Measurements from ENCODE around the gene CTXND1.

DNA sequence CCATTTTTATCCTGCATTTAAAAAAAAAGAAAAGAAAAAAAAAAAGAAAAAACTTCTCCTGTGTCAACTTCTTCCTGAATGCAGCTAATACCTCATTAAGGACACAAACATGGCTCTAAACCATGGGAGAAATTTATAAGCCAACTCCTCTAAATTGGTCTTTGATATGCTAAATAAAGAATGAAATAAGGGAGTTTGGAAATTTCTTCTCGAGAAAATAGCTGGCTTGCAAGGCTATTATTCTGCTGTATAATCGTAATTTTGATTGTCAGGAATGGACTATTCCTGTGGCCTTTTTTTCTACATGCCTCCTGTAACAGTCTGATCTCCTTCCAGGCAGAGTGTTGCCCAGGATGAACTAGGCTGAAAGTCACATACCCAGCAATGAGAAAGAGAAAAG, 20.6 kb downstream of the CTXND1 start:
- TF ChIP-seq CTCF (IDR thresholded peaks at IDR 0.05) (no peak), POLR2A (IDR thresholded peaks at IDR 0.05) (no peak)
